GM21619 (cell line): ENCODE data around the gene PDE4DIP.
A peak's percentile ranks its signal among the peaks of the same experiment; 100 is the strongest.
"Not testable (repeated sequence)": the region's sequence is repeated elsewhere in the genome, so short reads cannot be mapped to it uniquely, and the experiment has no call there.

Experiments
- ATAC-seq: cut with Tn5 transposase; IDR thresholded peaks from one replicate; pipeline ENCODE4 v1.9.1; 2021; ENCODE audit not compliant: unreplicated experiment

Gene PDE4DIP

GRCh38 chr1:148918836-148919447 lies 74.7 kb downstream of the PDE4DIP start:
- not testable (repeated sequence) for ATAC-seq

- ATAC-seq: not testable (repeated sequence)
Observed at GRCh38 chr1:148921047-148921446, 76.8 kb downstream of the PDE4DIP start.

- not testable (repeated sequence) for ATAC-seq
Observed at GRCh38 chr1:148923798-148924197, 79.6 kb downstream of the PDE4DIP start.

GRCh38 chr1:148927645-148928044 lies 83.4 kb downstream of the PDE4DIP start:
- ATAC-seq: not testable (repeated sequence)

GRCh38 chr1:148929253-148929652 lies 85.0 kb downstream of the PDE4DIP start:
- not testable (repeated sequence) for ATAC-seq

- not testable (repeated sequence) for ATAC-seq
Observed at GRCh38 chr1:148935381-148936002, 91.3 kb downstream of the PDE4DIP start.

- not testable (repeated sequence) for ATAC-seq
Observed at GRCh38 chr1:148942906-148943305, 98.7 kb downstream of the PDE4DIP start.

- not testable (repeated sequence) for ATAC-seq
Observed at GRCh38 chr1:148945130-148945529, 100.9 kb downstream of the PDE4DIP start.

GRCh38 chr1:148948768-148949167 lies 104.5 kb downstream of the PDE4DIP start:
- ATAC-seq: not testable (repeated sequence)

GRCh38 chr1:148951336-148952227 lies 107.4 kb downstream of the PDE4DIP start:
- peak; percentile 64 for ATAC-seq

- ATAC-seq: peak; percentile 73
Observed at GRCh38 chr1:148952253-148952937, 108.2 kb downstream of the PDE4DIP start.

- ATAC-seq: not testable (repeated sequence)
Observed at GRCh38 chr1:148952938-148953616, 108.8 kb downstream of the PDE4DIP start.

- ATAC-seq: not testable (repeated sequence)
Observed at GRCh38 chr1:148953730-148954129, 109.5 kb downstream of the PDE4DIP start.

GRCh38 chr1:148958343-148958742 lies 114.1 kb downstream of the PDE4DIP start:
- not testable (repeated sequence) for ATAC-seq

- ATAC-seq: not testable (repeated sequence)
Observed at GRCh38 chr1:148960212-148961000, 116.2 kb downstream of the PDE4DIP start.

GRCh38 chr1:148962127-148962857 lies 118.1 kb downstream of the PDE4DIP start:
- ATAC-seq: not testable (repeated sequence)

- not testable (repeated sequence) for ATAC-seq
Observed at GRCh38 chr1:148966084-148966483, 121.9 kb downstream of the PDE4DIP start.

GRCh38 chr1:148967580-148967979 lies 123.4 kb downstream of the PDE4DIP start:
- ATAC-seq: not testable (repeated sequence)

- ATAC-seq: not testable (repeated sequence)
Observed at GRCh38 chr1:148968682-148969081, 124.5 kb downstream of the PDE4DIP start.
